ENCODE data around the gene RTEL1. TPM values are rescaled to one million over a fixed set of nuclear protein-coding genes. Genes with fewer than 3 reads are reported as not detected.
A peak's percentile ranks its signal among the peaks of the same experiment; 100 is the strongest.

Gene RTEL1
- total RNA-seq, 1 donor from 2014 or later: 46.7 TPM

- H3K9me3 Mint-ChIP-seq: no peaks in the 10 kb centered on the region
- no peaks in the 10 kb centered on the region for H3K4me1 Mint-ChIP-seq
- H3K4me3 Mint-ChIP-seq: no peak overlapping the region
- TF ChIP-seq CTCF (conservative IDR thresholded peaks at IDR 0.05): no peak
- H3K27ac Mint-ChIP-seq (ENCODE audit: unreplicated experiment): no peak overlapping the region
- H3K27me3 Mint-ChIP-seq (ENCODE audit: low read depth): peaks cover 9% of the 10 kb centered on the region
- no peak for DNase-seq (ENCODE audit: low read depth, low spot score)
- peaks cover 14% of the 10 kb centered on the region for H3K36me3 Mint-ChIP-seq (ENCODE audit: low read depth)
Measured at GRCh38 chr20:63732118-63733095, 74.3 kb downstream of the RTEL1 start.

GRCh38 chr20:63733117-63733516, 75.0 kb downstream of the RTEL1 start:
- no peaks in the 10 kb centered on the region for H3K4me1 Mint-ChIP-seq
- H3K4me3 Mint-ChIP-seq: no peak overlapping the region
- TF ChIP-seq CTCF (conservative IDR thresholded peaks at IDR 0.05): no peak
- peaks cover 9% of the 10 kb centered on the region for H3K27me3 Mint-ChIP-seq (ENCODE audit: low read depth)
- H3K36me3 Mint-ChIP-seq (ENCODE audit: low read depth): peaks cover 11% of the 10 kb centered on the region
- H3K27ac Mint-ChIP-seq (ENCODE audit: unreplicated experiment): no peak overlapping the region
- no peaks in the 10 kb centered on the region for H3K9me3 Mint-ChIP-seq
- no peak for DNase-seq (ENCODE audit: low read depth, low spot score)

GRCh38 chr20:63733579-63734081, 75.5 kb downstream of the RTEL1 start:
- no peaks in the 10 kb centered on the region for H3K4me1 Mint-ChIP-seq
- H3K4me3 Mint-ChIP-seq: peak overlapping the region; percentile 27
- DNase-seq (ENCODE audit: low read depth, low spot score): no peak
- peak overlapping the region; percentile 6 for H3K27ac Mint-ChIP-seq (ENCODE audit: unreplicated experiment)
- no peak for TF ChIP-seq CTCF (conservative IDR thresholded peaks at IDR 0.05)
- peaks cover 8% of the 10 kb centered on the region for H3K36me3 Mint-ChIP-seq (ENCODE audit: low read depth)
- H3K9me3 Mint-ChIP-seq: no peaks in the 10 kb centered on the region
- peaks cover 9% of the 10 kb centered on the region for H3K27me3 Mint-ChIP-seq (ENCODE audit: low read depth)

- TF ChIP-seq CTCF (conservative IDR thresholded peaks at IDR 0.05): no peak
- H3K4me1 Mint-ChIP-seq: no peaks in the 10 kb centered on the region
- peak overlapping the region; percentile 6 for H3K27ac Mint-ChIP-seq (ENCODE audit: unreplicated experiment)
- H3K9me3 Mint-ChIP-seq: no peaks in the 10 kb centered on the region
- peaks cover 9% of the 10 kb centered on the region for H3K27me3 Mint-ChIP-seq (ENCODE audit: low read depth)
- no peak for DNase-seq (ENCODE audit: low read depth, low spot score)
- H3K4me3 Mint-ChIP-seq: peak overlapping the region; percentile 27
- peaks cover 8% of the 10 kb centered on the region for H3K36me3 Mint-ChIP-seq (ENCODE audit: low read depth)
Measured at GRCh38 chr20:63734111-63734945, 76.2 kb downstream of the RTEL1 start.
